Measurements from ENCODE around the gene SORCS2.

SORCS2 gene

DNA sequence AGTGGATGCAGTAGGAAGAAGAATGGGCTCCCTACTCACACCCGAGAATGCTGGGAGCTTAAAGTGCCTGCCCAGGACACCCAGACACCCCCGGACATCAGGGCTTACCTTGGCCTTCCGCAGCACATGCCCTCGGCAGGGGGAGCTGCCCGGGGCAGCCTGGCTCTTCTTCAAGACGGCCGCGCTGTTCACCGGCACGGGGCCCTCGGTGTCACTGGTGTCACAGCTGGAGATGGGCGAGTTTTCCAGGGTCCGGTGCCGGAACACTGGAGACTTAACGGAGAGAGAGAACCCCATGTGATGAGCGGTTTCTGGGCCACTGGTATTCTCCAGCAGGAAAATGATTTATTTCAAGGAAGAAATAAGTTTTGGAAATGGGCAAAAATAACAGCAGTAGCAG lies 576.4 kb downstream of the SORCS2 start:
- TF ChIP-seq, protein P1, sequence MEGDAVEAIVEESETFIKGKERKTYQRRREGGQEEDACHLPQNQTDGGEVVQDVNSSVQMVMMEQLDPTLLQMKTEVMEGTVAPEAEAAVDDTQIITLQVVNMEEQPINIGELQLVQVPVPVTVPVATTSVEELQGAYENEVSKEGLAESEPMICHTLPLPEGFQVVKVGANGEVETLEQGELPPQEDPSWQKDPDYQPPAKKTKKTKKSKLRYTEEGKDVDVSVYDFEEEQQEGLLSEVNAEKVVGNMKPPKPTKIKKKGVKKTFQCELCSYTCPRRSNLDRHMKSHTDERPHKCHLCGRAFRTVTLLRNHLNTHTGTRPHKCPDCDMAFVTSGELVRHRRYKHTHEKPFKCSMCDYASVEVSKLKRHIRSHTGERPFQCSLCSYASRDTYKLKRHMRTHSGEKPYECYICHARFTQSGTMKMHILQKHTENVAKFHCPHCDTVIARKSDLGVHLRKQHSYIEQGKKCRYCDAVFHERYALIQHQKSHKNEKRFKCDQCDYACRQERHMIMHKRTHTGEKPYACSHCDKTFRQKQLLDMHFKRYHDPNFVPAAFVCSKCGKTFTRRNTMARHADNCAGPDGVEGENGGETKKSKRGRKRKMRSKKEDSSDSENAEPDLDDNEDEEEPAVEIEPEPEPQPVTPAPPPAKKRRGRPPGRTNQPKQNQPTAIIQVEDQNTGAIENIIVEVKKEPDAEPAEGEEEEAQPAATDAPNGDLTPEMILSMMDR (IDR thresholded peaks at IDR 0.05; ENCODE audit: borderline replicate concordance, extremely low read depth, low read length, poor library complexity, severe bottlenecking) = no peak
- no peak for TF ChIP-seq EZH2 (IDR thresholded peaks at IDR 0.05; ENCODE audit: borderline replicate concordance, low read depth, low read length, severe bottlenecking)
- H3K4me3 ChIP-seq (ENCODE audit: low read depth in 1 of 2, low read length in 2 of 2) = no peak overlapping the region
- no peaks in the 10 kb centered on the region for H3K79me2 ChIP-seq (ENCODE audit: insufficient read depth, low read length)
- no peak overlapping the region for H3K4me2 ChIP-seq (ENCODE audit: insufficient read depth, low read length)
- DNase-seq (no peak), ATAC-seq (ENCODE audit: insufficient read depth, low read depth) (no peak)
- peaks cover 12% of the 10 kb centered on the region for H3K27me3 ChIP-seq (ENCODE audit: insufficient read depth, low read length, poor library complexity)
- no peaks in the 10 kb centered on the region; the same call in 1 of the 2 replicates for H4K20me1 ChIP-seq (ENCODE audit: insufficient read depth, low read length)
- no peaks in the 10 kb centered on the region for H3K9me3 ChIP-seq (ENCODE audit: insufficient read depth, low read length, severe bottlenecking)
- no peak overlapping the region for H3K9ac ChIP-seq (ENCODE audit: low read depth, low read length)
- no peak overlapping the region for H2AFZ ChIP-seq (ENCODE audit: low read depth, low read length)
- no peak overlapping the region for H3K27ac ChIP-seq (ENCODE audit: low read length)
- no peaks in the 10 kb centered on the region for H3K4me1 ChIP-seq (ENCODE audit: insufficient read depth, low read length)
- no peaks in the 10 kb centered on the region for H3K36me3 ChIP-seq (ENCODE audit: insufficient read depth, low read length)

DNA sequence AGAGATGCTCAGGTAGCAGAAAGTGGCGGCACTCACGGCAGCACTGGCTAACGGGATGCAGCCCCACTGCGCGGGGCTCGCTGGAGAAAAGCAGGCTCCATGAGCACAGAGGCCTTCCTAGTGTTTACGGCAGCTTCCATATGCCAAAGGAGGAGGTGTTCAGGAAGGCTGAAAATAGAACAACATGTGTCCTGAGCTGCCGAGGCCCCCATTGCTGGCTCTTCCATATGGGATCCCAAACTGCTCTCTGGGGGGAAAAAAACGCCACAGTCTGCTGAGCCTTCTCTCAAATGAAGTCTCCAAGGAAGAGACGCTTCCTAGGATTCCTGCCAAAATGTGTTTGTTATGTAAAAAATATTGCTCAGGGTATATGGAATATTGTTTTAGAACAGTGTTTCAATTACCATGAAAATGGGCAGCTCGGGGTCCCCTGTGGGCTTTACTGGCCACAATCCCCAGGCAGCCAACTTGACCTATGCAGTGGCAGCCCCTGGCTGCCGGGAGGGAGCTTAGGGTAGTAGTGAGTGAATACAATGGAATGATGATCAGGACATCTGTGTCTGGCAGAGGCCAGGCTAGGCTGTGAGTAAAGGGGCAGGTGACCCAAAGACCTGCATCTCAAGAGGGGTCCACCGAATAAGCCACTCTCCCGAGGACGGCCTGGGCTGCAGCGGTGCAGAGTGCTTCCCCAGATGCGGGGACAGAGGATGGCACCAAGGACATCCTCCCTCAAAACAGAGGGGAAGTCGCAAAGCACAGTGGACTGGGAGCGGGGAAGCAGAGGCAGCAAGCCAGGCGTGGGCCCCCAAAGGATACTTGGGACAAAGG lies 577.3 kb downstream of the SORCS2 start:
- no peaks in the 10 kb centered on the region for H3K36me3 ChIP-seq (ENCODE audit: insufficient read depth, low read length)
- no peaks in the 10 kb centered on the region for H3K9me3 ChIP-seq (ENCODE audit: insufficient read depth, low read length, severe bottlenecking)
- no peaks in the 10 kb centered on the region; the same call in 1 of the 2 replicates for H4K20me1 ChIP-seq (ENCODE audit: insufficient read depth, low read length)
- H3K4me2 ChIP-seq (ENCODE audit: insufficient read depth, low read length) = no peak overlapping the region
- no peak overlapping the region for H3K9ac ChIP-seq (ENCODE audit: low read depth, low read length)
- ATAC-seq (ENCODE audit: insufficient read depth, low read depth) = no peak
- DNase-seq = no peak
- no peaks in the 10 kb centered on the region for H3K79me2 ChIP-seq (ENCODE audit: insufficient read depth, low read length)
- no peaks in the 10 kb centered on the region for H3K4me1 ChIP-seq (ENCODE audit: insufficient read depth, low read length)
- H2AFZ ChIP-seq (ENCODE audit: low read depth, low read length) = no peak overlapping the region
- H3K4me3 ChIP-seq (ENCODE audit: low read depth in 1 of 2, low read length in 2 of 2) = no peak overlapping the region
- H3K27me3 ChIP-seq (ENCODE audit: insufficient read depth, low read length, poor library complexity) = peaks cover 12% of the 10 kb centered on the region
- TF ChIP-seq, protein P1 (IDR thresholded peaks at IDR 0.05; ENCODE audit: borderline replicate concordance, extremely low read depth, low read length, poor library complexity, severe bottlenecking) = no peak
- TF ChIP-seq EZH2 (IDR thresholded peaks at IDR 0.05; ENCODE audit: borderline replicate concordance, low read depth, low read length, severe bottlenecking) = no peak
- H3K27ac ChIP-seq (ENCODE audit: low read length) = no peak overlapping the region

DNA sequence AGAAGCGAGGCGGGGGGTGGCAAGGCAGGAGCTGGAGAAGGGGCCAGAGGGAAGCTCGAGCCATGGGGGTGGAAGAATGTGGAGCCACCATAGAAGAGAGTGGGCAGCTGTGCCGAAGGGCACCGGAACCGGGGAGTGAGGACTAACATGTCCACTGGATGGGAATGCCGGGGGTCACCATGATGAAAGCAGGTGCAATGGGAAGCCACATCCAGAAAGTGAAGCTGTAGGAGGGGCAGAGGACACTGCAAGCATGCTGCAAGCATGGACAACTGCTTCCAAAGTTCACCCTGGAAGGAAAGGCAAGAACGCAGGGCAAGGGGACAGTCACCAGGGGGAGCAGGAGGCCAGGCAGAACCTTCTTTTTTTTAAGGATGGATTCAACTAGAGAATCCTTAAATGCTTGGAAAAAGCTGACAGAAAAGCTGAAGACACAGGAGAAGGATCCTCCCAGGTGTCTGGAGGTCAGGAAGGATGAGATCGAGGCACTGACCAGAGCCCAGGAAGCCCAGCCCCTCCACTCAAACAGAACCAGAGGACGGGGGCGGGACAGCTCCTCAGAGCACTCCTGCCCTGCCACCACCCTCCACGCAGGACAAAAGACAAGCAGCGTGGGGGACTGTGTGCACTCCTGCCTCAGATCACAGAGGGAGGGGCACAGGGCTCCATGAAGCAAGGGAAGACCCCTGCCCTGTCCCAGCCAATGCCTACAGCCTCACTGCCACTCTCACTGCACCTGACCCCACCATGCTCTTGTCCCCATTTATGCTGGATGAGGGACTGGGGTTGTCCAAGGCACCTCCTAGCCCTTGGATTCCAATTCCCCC lies 578.1 kb downstream of the SORCS2 start:
- Histone ChIP-seq H3K9ac (ENCODE audit: low read depth, low read length) (no peak overlapping the region), H3K4me3 (ENCODE audit: low read depth in 1 of 2, low read length in 2 of 2) (no peak overlapping the region), H4K20me1 (ENCODE audit: insufficient read depth, low read length) (no peaks in the 10 kb centered on the region; the same call in 1 of the 2 replicates), H3K27me3 (ENCODE audit: insufficient read depth, low read length, poor library complexity) (peaks cover 15% of the 10 kb centered on the region), H3K79me2 (ENCODE audit: insufficient read depth, low read length) (no peaks in the 10 kb centered on the region), H3K36me3 (ENCODE audit: insufficient read depth, low read length) (no peaks in the 10 kb centered on the region), H3K27ac (ENCODE audit: low read length) (no peak overlapping the region), H3K4me2 (ENCODE audit: insufficient read depth, low read length) (no peak overlapping the region), H2AFZ (ENCODE audit: low read depth, low read length) (no peak overlapping the region), H3K9me3 (ENCODE audit: insufficient read depth, low read length, severe bottlenecking) (no peaks in the 10 kb centered on the region), H3K4me1 (ENCODE audit: insufficient read depth, low read length) (no peaks in the 10 kb centered on the region)
- TF ChIP-seq, protein P1 (IDR thresholded peaks at IDR 0.05; ENCODE audit: borderline replicate concordance, extremely low read depth, low read length, poor library complexity, severe bottlenecking) = peak; percentile 66
- no peak for TF ChIP-seq EZH2 (IDR thresholded peaks at IDR 0.05; ENCODE audit: borderline replicate concordance, low read depth, low read length, severe bottlenecking)
- ATAC-seq (ENCODE audit: insufficient read depth, low read depth) (no peak), DNase-seq (no peak)
